Measurements from ENCODE around the gene TMEM39B. TPM values are rescaled to one million over a fixed set of nuclear protein-coding genes. Genes with fewer than 3 reads are reported as not detected.
"Not testable (repeated sequence)": the region's sequence is repeated elsewhere in the genome, so short reads cannot be mapped to it uniquely, and the experiment has no call there.

The TMEM39B gene
- total RNA-seq, 2 experiments from 2014 or later, result 27.3 to 30.0 TPM

- no peaks in the 10 kb centered on the region for H3K27me3 Mint-ChIP-seq
- H3K9me3 Mint-ChIP-seq (ENCODE audit: low read depth), result no peaks in the 10 kb centered on the region
- CTCF ChIA-PET, result interaction anchor here (2.0 kb wide), 1 partner anchor 17 kb away, joined by 15 read pairs; the partner anchor contains the start of gene KPNA6
- DNase-seq (no peak), ATAC-seq (no peak)
- H3K36me3 Mint-ChIP-seq, result peaks cover 11% of the 10 kb centered on the region
- peaks cover 28% of the 10 kb centered on the region for H3K4me1 Mint-ChIP-seq
- H3K4me3 Mint-ChIP-seq, result no peak overlapping the region
- no peak overlapping the region for H3K27ac Mint-ChIP-seq
These were observed 54.0 kb downstream of the TMEM39B start for GRCh38 chr1:32126770-32127169.

- Mint-ChIP-seq H3K36me3 (peaks cover 11% of the 10 kb centered on the region), H3K27ac (no peak overlapping the region)
These were observed 54.9 kb downstream of the TMEM39B start for GRCh38 chr1:32127409-32128198.

GRCh38 chr1:32128479-32128878 is 55.7 kb downstream of the TMEM39B start:
- H3K4me3 Mint-ChIP-seq, result no peak overlapping the region
- peaks cover 17% of the 10 kb centered on the region for H3K4me1 Mint-ChIP-seq
- no peak overlapping the region for H3K27ac Mint-ChIP-seq
- H3K36me3 Mint-ChIP-seq, result peaks cover 11% of the 10 kb centered on the region
- H3K9me3 Mint-ChIP-seq (ENCODE audit: low read depth), result no peaks in the 10 kb centered on the region
- DNase-seq, result no peak
- ATAC-seq, result no peak
- H3K27me3 Mint-ChIP-seq, result no peaks in the 10 kb centered on the region
- CTCF ChIA-PET, result interaction anchor here (1.1 to 2.0 kb wide), 4 partner anchors 9 to 19 kb away, joined by 4 to 15 read pairs (median 6); partner anchors contain the start of gene KPNA6

More at GRCh38 chr1:32127409-32128198, 54.9 kb downstream of the TMEM39B start:
- Mint-ChIP-seq H3K4me1 (peaks cover 23% of the 10 kb centered on the region), H3K4me3 (no peak overlapping the region), H3K27me3 (no peaks in the 10 kb centered on the region), H3K9me3 (ENCODE audit: low read depth) (no peaks in the 10 kb centered on the region)
- DNase-seq (no peak), ATAC-seq (no peak)
- CTCF ChIA-PET, result interaction anchor here (1.1 to 2.0 kb wide), 4 partner anchors 9 to 18 kb away, joined by 4 to 15 read pairs (median 6); partner anchors contain the start of gene KPNA6

- CTCF ChIA-PET, result interaction anchor here (1.2 to 2.0 kb wide), 4 partner anchors 8 to 20 kb away, joined by 3 to 15 read pairs (median 5); partner anchors contain the start of gene KPNA6
- Mint-ChIP-seq H3K4me1 (peaks cover 17% of the 10 kb centered on the region), H3K27ac (no peak overlapping the region), H3K36me3 (peaks cover 12% of the 10 kb centered on the region), H3K27me3 (no peaks in the 10 kb centered on the region), H3K9me3 (ENCODE audit: low read depth) (no peaks in the 10 kb centered on the region), H3K4me3 (no peak overlapping the region)
- DNase-seq (no peak), ATAC-seq (no peak)
These were observed 56.2 kb downstream of the TMEM39B start for GRCh38 chr1:32128964-32129363.

- H3K36me3 Mint-ChIP-seq, result peaks cover 20% of the 10 kb centered on the region
- peaks cover 15% of the 10 kb centered on the region for H3K4me1 Mint-ChIP-seq
- H3K4me3 Mint-ChIP-seq; H3K27ac Mint-ChIP-seq; DNase-seq; CTCF ChIA-PET; ATAC-seq; H3K27me3 Mint-ChIP-seq; H3K9me3 Mint-ChIP-seq (ENCODE audit: low read depth): not testable (repeated sequence)
These were observed 61.2 kb downstream of the TMEM39B start for GRCh38 chr1:32133950-32134280.

GRCh38 chr1:32137111-32137510 is 64.4 kb downstream of the TMEM39B start:
- CTCF ChIA-PET, result interaction anchor here (1.5 to 1.9 kb wide), 2 partner anchors 9 to 13 kb away, joined by 4 read pairs; no protein-coding TSS in a partner anchor
- Mint-ChIP-seq H3K9me3 (ENCODE audit: low read depth) (no peaks in the 10 kb centered on the region), H3K36me3 (peaks cover 21% of the 10 kb centered on the region), H3K27ac (no peak overlapping the region), H3K27me3 (no peaks in the 10 kb centered on the region), H3K4me1 (peaks cover 33% of the 10 kb centered on the region), H3K4me3 (no peak overlapping the region)
- no peak for ATAC-seq
- DNase-seq, result no peak

- Mint-ChIP-seq H3K36me3 (peaks cover 24% of the 10 kb centered on the region), H3K9me3 (ENCODE audit: low read depth) (no peaks in the 10 kb centered on the region), H3K27ac (no peak overlapping the region), H3K4me3 (no peak overlapping the region), H3K27me3 (no peaks in the 10 kb centered on the region), H3K4me1 (peaks cover 45% of the 10 kb centered on the region)
- no peak for ATAC-seq
- no peak for DNase-seq
- CTCF ChIA-PET, result interaction anchor here (0.8 kb wide), 1 partner anchor 573 kb away, joined by 3 read pairs; no protein-coding TSS in a partner anchor
These were observed 66.2 kb downstream of the TMEM39B start for GRCh38 chr1:32138965-32139364.

GRCh38 chr1:32142446-32143301 is 69.9 kb downstream of the TMEM39B start:
- no peak overlapping the region for H3K4me3 Mint-ChIP-seq
- H3K4me1 Mint-ChIP-seq, result peaks cover 58% of the 10 kb centered on the region
- H3K27ac Mint-ChIP-seq, result no peak overlapping the region
- ATAC-seq, result no peak
- peaks cover 32% of the 10 kb centered on the region for H3K36me3 Mint-ChIP-seq
- DNase-seq, result no peak
- CTCF ChIA-PET, result interaction anchor here (0.8 to 1.0 kb wide), 2 partner anchors 24 to 34 kb away, joined by 3 read pairs; partner anchors contain the start of gene KPNA6
- H3K27me3 Mint-ChIP-seq, result no peaks in the 10 kb centered on the region
- no peaks in the 10 kb centered on the region for H3K9me3 Mint-ChIP-seq (ENCODE audit: low read depth)

- H3K9me3 Mint-ChIP-seq (ENCODE audit: low read depth); CTCF ChIA-PET; H3K27ac Mint-ChIP-seq; H3K4me3 Mint-ChIP-seq; ATAC-seq; H3K27me3 Mint-ChIP-seq; DNase-seq: not testable (repeated sequence)
- H3K4me1 Mint-ChIP-seq, result peaks cover 55% of the 10 kb centered on the region
- H3K36me3 Mint-ChIP-seq, result peaks cover 38% of the 10 kb centered on the region
These were observed 70.6 kb downstream of the TMEM39B start for GRCh38 chr1:32143302-32143695.

- H3K4me3 Mint-ChIP-seq, result no peak overlapping the region
- H3K27me3 Mint-ChIP-seq, result no peaks in the 10 kb centered on the region
- H3K4me1 Mint-ChIP-seq, result peaks cover 48% of the 10 kb centered on the region
- H3K9me3 Mint-ChIP-seq (ENCODE audit: low read depth), result peaks cover 3% of the 10 kb centered on the region
- CTCF ChIA-PET, result interaction anchor here (1.3 kb wide), 1 partner anchor 35 kb away, joined by 4 read pairs; no protein-coding TSS in a partner anchor
- DNase-seq, result no peak
- ATAC-seq, result no peak
- no peak overlapping the region for H3K27ac Mint-ChIP-seq
- peaks cover 40% of the 10 kb centered on the region for H3K36me3 Mint-ChIP-seq
These were observed 71.3 kb downstream of the TMEM39B start for GRCh38 chr1:32144033-32144432.

GRCh38 chr1:32147799-32148198 is 75.1 kb downstream of the TMEM39B start:
- CTCF ChIA-PET; H3K27ac Mint-ChIP-seq; H3K4me3 Mint-ChIP-seq; DNase-seq; ATAC-seq; H3K9me3 Mint-ChIP-seq (ENCODE audit: low read depth); H3K27me3 Mint-ChIP-seq: not testable (repeated sequence)
- peaks cover 37% of the 10 kb centered on the region for H3K36me3 Mint-ChIP-seq
- H3K4me1 Mint-ChIP-seq, result peaks cover 30% of the 10 kb centered on the region

- H3K36me3 Mint-ChIP-seq, result peaks cover 32% of the 10 kb centered on the region
- DNase-seq, result no peak
- no peak overlapping the region for H3K4me3 Mint-ChIP-seq
- H3K27me3 Mint-ChIP-seq, result no peaks in the 10 kb centered on the region
- CTCF ChIA-PET, result interaction anchor here (0.7 kb wide), 1 partner anchor 82 kb away, joined by 3 read pairs; no protein-coding TSS in a partner anchor
- H3K27ac Mint-ChIP-seq, result no peak overlapping the region
- peaks cover 5% of the 10 kb centered on the region for H3K9me3 Mint-ChIP-seq (ENCODE audit: low read depth)
- peaks cover 8% of the 10 kb centered on the region for H3K4me1 Mint-ChIP-seq
- ATAC-seq, result no peak
These were observed 78.1 kb downstream of the TMEM39B start for GRCh38 chr1:32150847-32151246.

GRCh38 chr1:32151319-32151787 is 78.6 kb downstream of the TMEM39B start:
- Mint-ChIP-seq H3K4me1 (peaks cover 6% of the 10 kb centered on the region), H3K27ac (no peak overlapping the region), H3K36me3 (peaks cover 34% of the 10 kb centered on the region), H3K4me3 (no peak overlapping the region), H3K9me3 (ENCODE audit: low read depth) (peaks cover 5% of the 10 kb centered on the region), H3K27me3 (no peaks in the 10 kb centered on the region)
- CTCF ChIA-PET, result interaction anchor here (0.7 kb wide), 1 partner anchor 83 kb away, joined by 3 read pairs; no protein-coding TSS in a partner anchor
- DNase-seq, result no peak
- no peak for ATAC-seq

Measured in activated CD8-positive, alpha-beta memory T cell treated with anti-CD3 and anti-CD28 coated beads, Interleukin-2, amount 10 ng/mL, durations not matched to agents 7 days and 5 days (primary cell).